ENCODE data around the gene ZSCAN25. TPM values are rescaled to one million over a fixed set of nuclear protein-coding genes. Genes with fewer than 3 reads are reported as not detected.

Gene ZSCAN25
- total and polyA plus RNA-seq, 2 of the 13 experiments (the other 11 are each of a cell fraction or from before 2014, with no cell fraction given): 12.1 to 16.8 TPM

- TF ChIP-seq PBX2 (CRISPR knock-in tag; IDR thresholded peaks at IDR 0.05): no peak
- no peak; the same call in 1 of the 2 replicates for TF ChIP-seq HMG20A (CRISPR knock-in tag; IDR thresholded peaks at IDR 0.05; ENCODE audit: borderline replicate concordance)
- 0 out of 4 replicates have a peak, but pooled peaks of 1 of the 2 experiments have one; percentile 22 for TF ChIP-seq ATF4 (CRISPR knock-in tag; IDR thresholded peaks at IDR 0.05)
- peak; percentile 94 for TF ChIP-seq YEATS4 (CRISPR knock-in tag; IDR thresholded peaks at IDR 0.05; ENCODE audit: borderline replicate concordance)
- peak; percentile 82; the same call in 1 of the 2 replicates for TF ChIP-seq PAX8 (CRISPR knock-in tag; IDR thresholded peaks at IDR 0.05; ENCODE audit: borderline replicate concordance)
- TF ChIP-seq MEF2D (CRISPR knock-in tag; IDR thresholded peaks at IDR 0.05): peak; percentile 88
- TF ChIP-seq ZNF605 (CRISPR knock-in tag; IDR thresholded peaks at IDR 0.05): peak; percentile 83
- TF ChIP-seq U2AF1 (optimal IDR thresholded peaks at IDR 0.05; ENCODE audit: low read depth, low read length): peak; percentile 99
- TF ChIP-seq GZF1 (CRISPR knock-in tag; IDR thresholded peaks at IDR 0.05): peak; percentile 80
- TF ChIP-seq CHD2 (IDR thresholded peaks at IDR 0.05; ENCODE audit: low read depth, low read length): no peak
- no peak for TF ChIP-seq ZNF484 (CRISPR knock-in tag; IDR thresholded peaks at IDR 0.05; ENCODE audit: borderline replicate concordance, low read depth)
- TF ChIP-seq, protein P1, sequence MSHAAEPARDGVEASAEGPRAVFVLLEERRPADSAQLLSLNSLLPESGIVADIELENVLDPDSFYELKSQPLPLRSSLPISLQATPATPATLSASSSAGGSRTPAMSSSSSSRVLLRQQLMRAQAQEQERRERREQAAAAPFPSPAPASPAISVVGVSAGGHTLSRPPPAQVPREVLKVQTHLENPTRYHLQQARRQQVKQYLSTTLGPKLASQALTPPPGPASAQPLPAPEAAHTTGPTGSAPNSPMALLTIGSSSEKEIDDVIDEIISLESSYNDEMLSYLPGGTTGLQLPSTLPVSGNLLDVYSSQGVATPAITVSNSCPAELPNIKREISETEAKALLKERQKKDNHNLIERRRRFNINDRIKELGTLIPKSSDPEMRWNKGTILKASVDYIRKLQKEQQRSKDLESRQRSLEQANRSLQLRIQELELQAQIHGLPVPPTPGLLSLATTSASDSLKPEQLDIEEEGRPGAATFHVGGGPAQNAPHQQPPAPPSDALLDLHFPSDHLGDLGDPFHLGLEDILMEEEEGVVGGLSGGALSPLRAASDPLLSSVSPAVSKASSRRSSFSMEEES (CRISPR knock-in tag; IDR thresholded peaks at IDR 0.05): no peak; the same call in 1 of the 2 replicates
- TF ChIP-seq JARID2 (CRISPR knock-in tag; IDR thresholded peaks at IDR 0.05; ENCODE audit: insufficient replicate concordance): no peak
- no peak for TF ChIP-seq ZNF720 (CRISPR knock-in tag; IDR thresholded peaks at IDR 0.05)
- TF ChIP-seq ZNF558 (CRISPR knock-in tag; IDR thresholded peaks at IDR 0.05; ENCODE audit: borderline replicate concordance): peak; percentile 51; the same call in 1 of the 2 replicates
- TF ChIP-seq ZNF557 (CRISPR knock-in tag; IDR thresholded peaks at IDR 0.05): no peak; the same call in 1 of the 2 replicates
- peak; percentile 93 for TF ChIP-seq BRD4 (CRISPR knock-in tag; IDR thresholded peaks at IDR 0.05)
- TF ChIP-seq HDAC2 (CRISPR knock-in tag; IDR thresholded peaks at IDR 0.05): peak; percentile 79
- no peak for TF ChIP-seq NR3C1 (CRISPR knock-in tag; IDR thresholded peaks at IDR 0.05)
- peak; percentile 96 for TF ChIP-seq ZNF546 (CRISPR knock-in tag; conservative IDR thresholded peaks at IDR 0.05)
- TF ChIP-seq, protein P2, sequence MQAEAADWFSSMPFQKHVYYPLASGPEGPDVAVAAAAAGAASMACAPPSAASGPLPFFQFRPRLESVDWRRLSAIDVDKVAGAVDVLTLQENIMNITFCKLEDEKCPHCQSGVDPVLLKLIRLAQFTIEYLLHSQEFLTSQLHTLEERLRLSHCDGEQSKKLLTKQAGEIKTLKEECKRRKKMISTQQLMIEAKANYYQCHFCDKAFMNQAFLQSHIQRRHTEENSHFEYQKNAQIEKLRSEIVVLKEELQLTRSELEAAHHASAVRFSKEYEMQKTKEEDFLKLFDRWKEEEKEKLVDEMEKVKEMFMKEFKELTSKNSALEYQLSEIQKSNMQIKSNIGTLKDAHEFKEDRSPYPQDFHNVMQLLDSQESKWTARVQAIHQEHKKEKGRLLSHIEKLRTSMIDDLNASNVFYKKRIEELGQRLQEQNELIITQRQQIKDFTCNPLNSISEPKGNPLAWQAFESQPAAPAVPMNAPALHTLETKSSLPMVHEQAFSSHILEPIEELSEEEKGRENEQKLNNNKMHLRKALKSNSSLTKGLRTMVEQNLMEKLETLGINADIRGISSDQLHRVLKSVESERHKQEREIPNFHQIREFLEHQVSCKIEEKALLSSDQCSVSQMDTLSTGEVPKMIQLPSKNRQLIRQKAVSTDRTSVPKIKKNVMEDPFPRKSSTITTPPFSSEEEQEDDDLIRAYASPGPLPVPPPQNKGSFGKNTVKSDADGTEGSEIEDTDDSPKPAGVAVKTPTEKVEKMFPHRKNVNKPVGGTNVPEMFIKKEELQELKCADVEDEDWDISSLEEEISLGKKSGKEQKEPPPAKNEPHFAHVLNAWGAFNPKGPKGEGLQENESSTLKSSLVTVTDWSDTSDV (CRISPR knock-in tag; IDR thresholded peaks at IDR 0.05): peak; percentile 73
- TF ChIP-seq, protein P3, sequence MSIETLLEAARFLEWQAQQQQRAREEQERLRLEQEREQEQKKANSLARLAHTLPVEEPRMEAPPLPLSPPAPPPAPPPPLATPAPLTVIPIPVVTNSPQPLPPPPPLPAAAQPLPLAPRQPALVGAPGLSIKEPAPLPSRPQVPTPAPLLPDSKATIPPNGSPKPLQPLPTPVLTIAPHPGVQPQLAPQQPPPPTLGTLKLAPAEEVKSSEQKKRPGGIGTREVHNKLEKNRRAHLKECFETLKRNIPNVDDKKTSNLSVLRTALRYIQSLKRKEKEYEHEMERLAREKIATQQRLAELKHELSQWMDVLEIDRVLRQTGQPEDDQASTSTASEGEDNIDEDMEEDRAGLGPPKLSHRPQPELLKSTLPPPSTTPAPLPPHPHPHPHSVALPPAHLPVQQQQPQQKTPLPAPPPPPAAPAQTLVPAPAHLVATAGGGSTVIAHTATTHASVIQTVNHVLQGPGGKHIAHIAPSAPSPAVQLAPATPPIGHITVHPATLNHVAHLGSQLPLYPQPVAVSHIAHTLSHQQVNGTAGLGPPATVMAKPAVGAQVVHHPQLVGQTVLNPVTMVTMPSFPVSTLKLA (IDR thresholded peaks at IDR 0.05): no peak
These were observed at the start of gene ZSCAN25 (continued) for GRCh38 chr7:99616359-99617191.

Measured in HepG2 (cell line).